ENCODE measurements around the gene CAMSAP1. TPM values are rescaled to one million over a fixed set of nuclear protein-coding genes. Genes with fewer than 3 reads are reported as not detected.

The CAMSAP1 gene
- total and polyA plus RNA-seq, 11 donors: 10.9 to 38.3 (median 19.9) TPM

- Histone ChIP-seq H3K4me3 (no peak overlapping the region), H3K27ac (peak overlapping the region in 1 of 12 donors; percentile 42), H3K27me3 (no peaks in the 10 kb centered on the region), H3K9me3 (no peaks in the 10 kb centered on the region), H3K4me1 (peaks cover 0 to 11% (median 0%) of the 10 kb centered on the region in 12 donors), H3K36me3 (peaks cover 0 to 98% (median 91%) of the 10 kb centered on the region in 9 donors)
- WGBS, 4 donors: 79 to 88% (median 86%) methylated on average over 10 to 12 of the region's 12 CpGs
- intact Hi-C loops (cut with DNase I): loop anchor here in 3 of 10 donors (10.0 kb wide), 3 partner anchors 75 to 345 kb away; partner anchors contain the start of gene KCNT1 (in 1 of the 3)
- TF ChIP-seq CTCF (IDR thresholded peaks at IDR 0.05) (no peak), POLR2A (IDR thresholded peaks at IDR 0.05) (no peak)
- ATAC-seq (peak in 1 of 4 donors; percentile 8), DNase-seq (no peak)
Observed at GRCh38 chr9:135950135-135950682, 42.9 kb upstream of the CAMSAP1 start.

- DNase-seq: no peak
- no peaks in the 10 kb centered on the region for H3K27me3 ChIP-seq
- intact Hi-C loops (cut with DNase I): loop anchor here in 5 of 10 donors (5.0 to 10.0 kb wide), 5 partner anchors 37 to 345 kb away; partner anchors contain the start of gene KCNT1 (in 1 of the 5)
- peaks cover 0 to 100% (median 92%) of the 10 kb centered on the region in 9 donors for H3K36me3 ChIP-seq
- H3K4me1 ChIP-seq: peaks cover 0 to 10% (median 0%) of the 10 kb centered on the region in 12 donors
- TF ChIP-seq POLR2A (IDR thresholded peaks at IDR 0.05) (no peak), CTCF (IDR thresholded peaks at IDR 0.05) (no peak)
- peak in 1 of 4 donors; percentile 6 for ATAC-seq
- H3K4me3 ChIP-seq: no peak overlapping the region
- WGBS, 4 donors: 85 to 88% (median 88%) methylated on average over 24 to 26 of the region's 26 CpGs
- peak overlapping the region in 3 of 12 donors; percentile 5 to 42 (median 25) for H3K27ac ChIP-seq
- no peaks in the 10 kb centered on the region for H3K9me3 ChIP-seq
Observed at GRCh38 chr9:135949501-135950134, 42.3 kb upstream of the CAMSAP1 start.

GRCh38 chr9:135948968-135949367 is 41.6 kb upstream of the CAMSAP1 start:
- DNase-seq (no peak), ATAC-seq (no peak)
- Histone ChIP-seq H3K4me3 (no peak overlapping the region), H3K27ac (peak overlapping the region in 3 of 12 donors; percentile 5 to 42 (median 25)), H3K4me1 (peaks cover 0 to 10% (median 0%) of the 10 kb centered on the region in 12 donors), H3K9me3 (no peaks in the 10 kb centered on the region), H3K27me3 (no peaks in the 10 kb centered on the region), H3K36me3 (peaks cover 0 to 100% (median 92%) of the 10 kb centered on the region in 9 donors)
- TF ChIP-seq POLR2A (IDR thresholded peaks at IDR 0.05) (no peak), CTCF (IDR thresholded peaks at IDR 0.05) (no peak)
- WGBS, 4 donors: 82 to 89% (median 83%) methylated on average over 4 of the region's 4 CpGs
- intact Hi-C loops (cut with DNase I): loop anchor here in 2 of 10 donors (5.0 to 10.0 kb wide), 2 partner anchors 37 to 84 kb away; no protein-coding TSS in a partner anchor

DNA sequence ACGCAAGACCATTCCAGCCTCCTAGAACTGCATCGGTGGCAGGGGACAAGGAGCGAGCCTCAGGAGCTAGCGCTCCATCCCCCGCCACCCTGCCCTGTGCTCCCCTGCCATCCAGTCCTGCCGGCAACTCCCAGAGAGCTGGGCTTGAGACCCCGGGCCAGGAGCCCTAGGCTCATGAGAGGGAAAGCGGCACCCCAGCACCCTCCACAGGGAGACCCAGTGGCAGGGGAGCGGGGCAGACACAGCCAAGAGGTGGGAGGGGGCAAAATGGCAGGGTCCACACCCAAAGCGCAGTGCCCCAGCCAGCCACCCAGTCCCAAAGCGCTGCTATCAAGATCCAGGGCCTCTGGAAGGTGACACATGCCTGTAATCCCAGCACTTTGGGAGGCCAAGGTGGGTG is 41.1 kb upstream of the CAMSAP1 start:
- peaks cover 0 to 100% (median 94%) of the 10 kb centered on the region in 9 donors for H3K36me3 ChIP-seq
- ATAC-seq (no peak), DNase-seq (no peak)
- peaks cover 0 to 10% (median 0%) of the 10 kb centered on the region in 12 donors for H3K4me1 ChIP-seq
- no peak overlapping the region for H3K27ac ChIP-seq
- no peak overlapping the region for H3K4me3 ChIP-seq
- no peaks in the 10 kb centered on the region for H3K9me3 ChIP-seq
- intact Hi-C loops (cut with DNase I): loop anchor here in 2 of 10 donors (5.0 to 10.0 kb wide), 2 partner anchors 36 to 84 kb away; no protein-coding TSS in a partner anchor
- no peaks in the 10 kb centered on the region for H3K27me3 ChIP-seq
- TF ChIP-seq CTCF (IDR thresholded peaks at IDR 0.05): no peak
- TF ChIP-seq POLR2A (IDR thresholded peaks at IDR 0.05): no peak
- WGBS, 4 donors: 81 to 94% (median 86%) methylated on average over 10 to 11 of the region's 11 CpGs
